ENCODE measurements around the gene SYT1. TPM values are rescaled to one million over a fixed set of nuclear protein-coding genes. Genes with fewer than 3 reads are reported as not detected.

SYT1 gene
- total RNA-seq, 2 donors from 2014 or later = 1.3 to 1.9 TPM

GRCh38 chr12:79162147-79162772, 297.7 kb downstream of the SYT1 start:
- Histone ChIP-seq H3K4me3 (no peak overlapping the region), H3K4me1 (ENCODE audit: control insufficient read depth in 1 of 2, low read depth in 2 of 2) (no peaks in the 10 kb centered on the region), H3K9me3 (no peaks in the 10 kb centered on the region), H3K27me3 (replicated peaks; ENCODE audit: insufficient read depth) (no peaks in the 10 kb centered on the region), H3K27ac (no peak overlapping the region), H3K36me3 (no peaks in the 10 kb centered on the region)
- DNase-seq (ENCODE audit: low spot score) = no peak
- ATAC-seq (ENCODE audit: insufficient number of reproducible peaks, low FRiP score, low read depth) = no peak
- no peak for TF ChIP-seq CTCF (IDR thresholded peaks at IDR 0.05)

GRCh38 chr12:79162948-79163347, 298.4 kb downstream of the SYT1 start:
- ATAC-seq (ENCODE audit: insufficient number of reproducible peaks, low FRiP score, low read depth) (no peak), DNase-seq (ENCODE audit: low spot score) (no peak)
- Histone ChIP-seq H3K4me1 (ENCODE audit: control insufficient read depth in 1 of 2, low read depth in 2 of 2) (no peaks in the 10 kb centered on the region), H3K27ac (no peak overlapping the region), H3K36me3 (no peaks in the 10 kb centered on the region), H3K9me3 (no peaks in the 10 kb centered on the region), H3K27me3 (replicated peaks; ENCODE audit: insufficient read depth) (no peaks in the 10 kb centered on the region), H3K4me3 (no peak overlapping the region)
- no peak for TF ChIP-seq CTCF (IDR thresholded peaks at IDR 0.05)

GRCh38 chr12:79164890-79165289, 300.3 kb downstream of the SYT1 start:
- Histone ChIP-seq H3K27me3 (replicated peaks; ENCODE audit: insufficient read depth) (no peaks in the 10 kb centered on the region), H3K9me3 (no peaks in the 10 kb centered on the region), H3K4me3 (no peak overlapping the region), H3K4me1 (ENCODE audit: control insufficient read depth in 1 of 2, low read depth in 2 of 2) (no peaks in the 10 kb centered on the region), H3K27ac (no peak overlapping the region), H3K36me3 (no peaks in the 10 kb centered on the region)
- TF ChIP-seq CTCF (IDR thresholded peaks at IDR 0.05) = no peak
- ATAC-seq (ENCODE audit: insufficient number of reproducible peaks, low FRiP score, low read depth) (no peak), DNase-seq (ENCODE audit: low spot score) (no peak)

GRCh38 chr12:79168687-79169086, 304.1 kb downstream of the SYT1 start:
- no peaks in the 10 kb centered on the region for H3K9me3 ChIP-seq
- DNase-seq (ENCODE audit: low spot score) (no peak), ATAC-seq (ENCODE audit: insufficient number of reproducible peaks, low FRiP score, low read depth) (no peak)
- H3K4me1 ChIP-seq (ENCODE audit: control insufficient read depth in 1 of 2, low read depth in 2 of 2) = no peaks in the 10 kb centered on the region
- H3K36me3 ChIP-seq = no peaks in the 10 kb centered on the region
- H3K27me3 ChIP-seq (replicated peaks; ENCODE audit: insufficient read depth) = no peaks in the 10 kb centered on the region
- TF ChIP-seq CTCF (IDR thresholded peaks at IDR 0.05) = no peak
- H3K4me3 ChIP-seq = no peak overlapping the region
- no peak overlapping the region for H3K27ac ChIP-seq

- H3K27ac ChIP-seq = no peak overlapping the region
- no peak for DNase-seq (ENCODE audit: low spot score)
- no peaks in the 10 kb centered on the region for H3K9me3 ChIP-seq
- no peak overlapping the region for H3K4me3 ChIP-seq
- H3K36me3 ChIP-seq = no peaks in the 10 kb centered on the region
- H3K27me3 ChIP-seq (replicated peaks; ENCODE audit: insufficient read depth) = no peaks in the 10 kb centered on the region
- no peak for ATAC-seq (ENCODE audit: insufficient number of reproducible peaks, low FRiP score, low read depth)
- TF ChIP-seq CTCF (IDR thresholded peaks at IDR 0.05) = no peak
- no peaks in the 10 kb centered on the region for H3K4me1 ChIP-seq (ENCODE audit: control insufficient read depth in 1 of 2, low read depth in 2 of 2)
Observed at GRCh38 chr12:79174626-79175025, 310.1 kb downstream of the SYT1 start.

Data from thoracic aorta (tissue), 2 donors.